Activated naive CD4-positive, alpha-beta T cell treated with anti-CD3 and anti-CD28 coated beads, Interleukin-2, amount 50 U/mL, for 24 hours (primary cell): ENCODE results near the gene BCL11A.

Experiments
- H3K27ac Mint-ChIP-seq: one replicate; pipeline ENCODE4 v1.8.0; 2021; ENCODE audit warnings: mild to moderate bottlenecking, mixed read lengths
- H3K27me3 Mint-ChIP-seq: one replicate; pipeline ENCODE4 v1.8.0; 2021; ENCODE audit warnings: mixed read lengths
- H3K36me3 Mint-ChIP-seq: one replicate; pipeline ENCODE4 v1.8.0; 2021; ENCODE audit warnings: mixed read lengths
- H3K4me1 Mint-ChIP-seq: one replicate; pipeline ENCODE4 v1.8.0; 2021; ENCODE audit warnings: mixed read lengths
- H3K4me3 Mint-ChIP-seq: one replicate; pipeline ENCODE4 v1.8.0; 2021; ENCODE audit warnings: mild to moderate bottlenecking, mixed read lengths
- H3K9me3 Mint-ChIP-seq: one replicate; pipeline ENCODE4 v1.8.0; 2021; ENCODE audit warnings: mixed read lengths

BCL11A gene

GRCh38 chr2:60552851-60553494 lies 481 bp downstream of the BCL11A start:
- H3K4me1 Mint-ChIP-seq: peaks cover 51% of the 10 kb centered on the region
- H3K36me3 Mint-ChIP-seq: no peaks in the 10 kb centered on the region
- H3K27me3 Mint-ChIP-seq: peaks cover 48% of the 10 kb centered on the region
- H3K9me3 Mint-ChIP-seq: no peaks in the 10 kb centered on the region
- no peak overlapping the region for H3K27ac Mint-ChIP-seq
- H3K4me3 Mint-ChIP-seq: peak overlapping the region; percentile 88

GRCh38 chr2:60552078-60552850 lies 1.2 kb downstream of the BCL11A start:
- Mint-ChIP-seq H3K27ac (no peak overlapping the region), H3K9me3 (no peaks in the 10 kb centered on the region), H3K4me3 (peak overlapping the region; percentile 72), H3K36me3 (no peaks in the 10 kb centered on the region), H3K27me3 (peaks cover 51% of the 10 kb centered on the region), H3K4me1 (peaks cover 47% of the 10 kb centered on the region)

GRCh38 chr2:60551240-60552077 lies 2.0 kb downstream of the BCL11A start:
- H3K27me3 Mint-ChIP-seq: peaks cover 54% of the 10 kb centered on the region
- peak overlapping the region; percentile 89 for H3K4me3 Mint-ChIP-seq
- no peaks in the 10 kb centered on the region for H3K36me3 Mint-ChIP-seq
- no peaks in the 10 kb centered on the region for H3K9me3 Mint-ChIP-seq
- peaks cover 40% of the 10 kb centered on the region for H3K4me1 Mint-ChIP-seq
- no peak overlapping the region for H3K27ac Mint-ChIP-seq

GRCh38 chr2:60550984-60551239 lies 2.5 kb downstream of the BCL11A start:
- Mint-ChIP-seq H3K9me3 (no peaks in the 10 kb centered on the region), H3K4me3 (peak overlapping the region; percentile 89), H3K27me3 (peaks cover 57% of the 10 kb centered on the region), H3K4me1 (peaks cover 37% of the 10 kb centered on the region), H3K36me3 (no peaks in the 10 kb centered on the region), H3K27ac (no peak overlapping the region)

GRCh38 chr2:60550178-60550983 lies 3.1 kb downstream of the BCL11A start:
- Mint-ChIP-seq H3K4me1 (peaks cover 32% of the 10 kb centered on the region), H3K4me3 (peak overlapping the region; percentile 89), H3K9me3 (no peaks in the 10 kb centered on the region), H3K36me3 (no peaks in the 10 kb centered on the region), H3K27ac (peak overlapping the region; percentile 59), H3K27me3 (peaks cover 55% of the 10 kb centered on the region)

GRCh38 chr2:60549928-60550177 lies 3.6 kb downstream of the BCL11A start:
- H3K9me3 Mint-ChIP-seq: no peaks in the 10 kb centered on the region
- H3K4me3 Mint-ChIP-seq: peak overlapping the region; percentile 89
- no peak overlapping the region for H3K27ac Mint-ChIP-seq
- H3K4me1 Mint-ChIP-seq: peaks cover 26% of the 10 kb centered on the region
- H3K36me3 Mint-ChIP-seq: no peaks in the 10 kb centered on the region
- H3K27me3 Mint-ChIP-seq: peaks cover 54% of the 10 kb centered on the region

GRCh38 chr2:60549238-60549927 lies 4.1 kb downstream of the BCL11A start:
- Mint-ChIP-seq H3K4me1 (peaks cover 26% of the 10 kb centered on the region), H3K27me3 (peaks cover 56% of the 10 kb centered on the region), H3K27ac (no peak overlapping the region)

GRCh38 chr2:60548845-60549237 lies 4.6 kb downstream of the BCL11A start:
- Mint-ChIP-seq H3K27ac (no peak overlapping the region), H3K4me1 (peaks cover 26% of the 10 kb centered on the region), H3K36me3 (no peaks in the 10 kb centered on the region), H3K27me3 (peaks cover 60% of the 10 kb centered on the region), H3K4me3 (peak overlapping the region; percentile 79), H3K9me3 (no peaks in the 10 kb centered on the region)

More at GRCh38 chr2:60549238-60549927, 4.1 kb downstream of the BCL11A start:
- no peaks in the 10 kb centered on the region for H3K9me3 Mint-ChIP-seq
- H3K4me3 Mint-ChIP-seq: peak overlapping the region; percentile 89
- no peaks in the 10 kb centered on the region for H3K36me3 Mint-ChIP-seq

- H3K9me3 Mint-ChIP-seq: no peaks in the 10 kb centered on the region
- H3K27ac Mint-ChIP-seq: no peak overlapping the region
- H3K27me3 Mint-ChIP-seq: peaks cover 58% of the 10 kb centered on the region
- no peaks in the 10 kb centered on the region for H3K36me3 Mint-ChIP-seq
- H3K4me3 Mint-ChIP-seq: no peak overlapping the region
- peaks cover 24% of the 10 kb centered on the region for H3K4me1 Mint-ChIP-seq
These were observed 5.1 kb downstream of the BCL11A start for GRCh38 chr2:60548311-60548710.

GRCh38 chr2:60547841-60548240 lies 5.6 kb downstream of the BCL11A start:
- peaks cover 62% of the 10 kb centered on the region for H3K27me3 Mint-ChIP-seq
- peaks cover 23% of the 10 kb centered on the region for H3K4me1 Mint-ChIP-seq
- H3K9me3 Mint-ChIP-seq: no peaks in the 10 kb centered on the region
- H3K36me3 Mint-ChIP-seq: no peaks in the 10 kb centered on the region
- H3K4me3 Mint-ChIP-seq: no peak overlapping the region
- H3K27ac Mint-ChIP-seq: no peak overlapping the region

- Mint-ChIP-seq H3K36me3 (no peaks in the 10 kb centered on the region), H3K9me3 (no peaks in the 10 kb centered on the region), H3K27me3 (peaks cover 62% of the 10 kb centered on the region), H3K4me1 (peaks cover 16% of the 10 kb centered on the region), H3K4me3 (no peak overlapping the region), H3K27ac (no peak overlapping the region)
These were observed 6.6 kb downstream of the BCL11A start for GRCh38 chr2:60546756-60547420.

GRCh38 chr2:60544954-60545560 lies 8.4 kb downstream of the BCL11A start:
- Mint-ChIP-seq H3K27me3 (peaks cover 57% of the 10 kb centered on the region), H3K9me3 (no peaks in the 10 kb centered on the region), H3K36me3 (no peaks in the 10 kb centered on the region), H3K4me1 (peaks cover 10% of the 10 kb centered on the region), H3K27ac (no peak overlapping the region), H3K4me3 (no peak overlapping the region)

- H3K27me3 Mint-ChIP-seq: peaks cover 55% of the 10 kb centered on the region
- no peaks in the 10 kb centered on the region for H3K9me3 Mint-ChIP-seq
- no peak overlapping the region for H3K4me3 Mint-ChIP-seq
- H3K27ac Mint-ChIP-seq: no peak overlapping the region
- H3K4me1 Mint-ChIP-seq: peaks cover 4% of the 10 kb centered on the region
- no peaks in the 10 kb centered on the region for H3K36me3 Mint-ChIP-seq
These were observed 9.4 kb downstream of the BCL11A start for GRCh38 chr2:60544062-60544461.

- Mint-ChIP-seq H3K27ac (no peak overlapping the region), H3K4me1 (no peaks in the 10 kb centered on the region), H3K4me3 (no peak overlapping the region)
These were observed 12.3 kb downstream of the BCL11A start for GRCh38 chr2:60541056-60541651.

More at GRCh38 chr2:60541056-60541651, 12.3 kb downstream of the BCL11A start:
- H3K9me3 Mint-ChIP-seq: no peaks in the 10 kb centered on the region
- peaks cover 30% of the 10 kb centered on the region for H3K27me3 Mint-ChIP-seq
- no peaks in the 10 kb centered on the region for H3K36me3 Mint-ChIP-seq
